ENCODE measurements around the gene LRMDA.

The LRMDA gene

DNA sequence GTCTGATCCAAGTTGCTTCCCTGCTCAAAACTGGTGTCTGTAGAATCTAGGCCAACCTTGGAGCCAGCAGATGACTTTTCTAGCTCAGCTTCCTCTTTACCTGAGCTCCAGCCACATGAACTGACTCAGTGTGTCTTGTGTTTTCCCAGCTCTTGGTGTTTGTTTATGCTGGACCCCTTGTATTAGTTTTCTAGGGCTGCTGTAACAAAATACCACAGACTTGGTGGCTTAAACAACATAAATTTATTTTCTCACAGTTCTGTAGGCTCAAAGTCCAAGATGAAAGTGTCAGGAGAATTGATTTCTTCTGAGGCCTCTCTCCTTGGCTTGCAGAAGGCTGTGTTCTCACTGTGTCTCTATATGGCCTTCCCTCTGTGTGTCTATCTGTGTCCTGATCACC is 45.1 kb downstream of the LRMDA start:
- TF ChIP-seq, protein P1, sequence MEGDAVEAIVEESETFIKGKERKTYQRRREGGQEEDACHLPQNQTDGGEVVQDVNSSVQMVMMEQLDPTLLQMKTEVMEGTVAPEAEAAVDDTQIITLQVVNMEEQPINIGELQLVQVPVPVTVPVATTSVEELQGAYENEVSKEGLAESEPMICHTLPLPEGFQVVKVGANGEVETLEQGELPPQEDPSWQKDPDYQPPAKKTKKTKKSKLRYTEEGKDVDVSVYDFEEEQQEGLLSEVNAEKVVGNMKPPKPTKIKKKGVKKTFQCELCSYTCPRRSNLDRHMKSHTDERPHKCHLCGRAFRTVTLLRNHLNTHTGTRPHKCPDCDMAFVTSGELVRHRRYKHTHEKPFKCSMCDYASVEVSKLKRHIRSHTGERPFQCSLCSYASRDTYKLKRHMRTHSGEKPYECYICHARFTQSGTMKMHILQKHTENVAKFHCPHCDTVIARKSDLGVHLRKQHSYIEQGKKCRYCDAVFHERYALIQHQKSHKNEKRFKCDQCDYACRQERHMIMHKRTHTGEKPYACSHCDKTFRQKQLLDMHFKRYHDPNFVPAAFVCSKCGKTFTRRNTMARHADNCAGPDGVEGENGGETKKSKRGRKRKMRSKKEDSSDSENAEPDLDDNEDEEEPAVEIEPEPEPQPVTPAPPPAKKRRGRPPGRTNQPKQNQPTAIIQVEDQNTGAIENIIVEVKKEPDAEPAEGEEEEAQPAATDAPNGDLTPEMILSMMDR (IDR thresholded peaks at IDR 0.05; ENCODE audit: control extremely low read depth, extremely low read depth, low read depth, missing control alignments), result no peak
- CTCF ChIA-PET, result no interaction called here
- no peak for DNase-seq (ENCODE audit: extremely low spot score)
- POLR2A ChIA-PET, result no interaction called here

DNA sequence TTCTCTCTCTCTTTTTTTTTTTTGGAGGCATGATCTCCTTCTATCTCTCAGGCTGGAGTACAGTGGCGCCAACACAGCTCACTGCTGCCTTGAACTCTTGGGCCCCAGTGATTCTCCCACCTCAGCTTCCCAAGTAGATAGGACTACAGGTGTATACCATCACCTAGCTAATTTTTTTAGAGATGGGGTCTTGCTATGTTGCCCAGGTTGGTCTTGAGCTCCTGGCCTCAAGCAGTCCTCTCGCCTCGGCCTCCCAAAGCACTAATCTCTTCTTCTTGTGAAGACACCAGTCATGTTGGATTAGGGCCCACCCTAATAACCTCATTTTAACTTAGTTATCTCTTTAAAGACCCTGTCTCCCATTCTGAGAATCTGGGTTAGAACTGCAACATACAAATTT is 45.6 kb downstream of the LRMDA start:
- TF ChIP-seq, protein P1 (IDR thresholded peaks at IDR 0.05; ENCODE audit: control extremely low read depth, extremely low read depth, low read depth, missing control alignments), result no peak
- ChIA-PET CTCF (no interaction called here), POLR2A (no interaction called here)
- no peak for DNase-seq (ENCODE audit: extremely low spot score)

DNA sequence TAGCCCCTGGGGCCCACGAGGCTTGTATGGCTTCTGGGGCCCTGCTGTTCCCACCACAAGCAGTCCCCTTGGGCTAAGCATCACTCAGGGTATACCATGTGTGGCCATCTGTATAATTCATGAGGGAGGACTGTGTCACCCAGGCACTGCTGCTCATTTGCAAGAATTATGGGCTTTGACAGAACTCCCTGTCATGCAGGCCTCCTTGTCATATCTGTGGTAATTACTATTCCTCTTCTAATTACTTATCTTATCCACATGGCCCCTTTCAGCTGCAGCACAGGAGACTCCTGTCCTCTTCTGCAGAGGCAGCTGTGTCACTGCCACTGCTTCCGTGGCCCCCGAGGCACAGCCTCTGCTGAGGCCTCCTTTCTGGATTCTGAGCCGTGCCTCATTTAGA is 46.3 kb downstream of the LRMDA start:
- TF ChIP-seq, protein P1 (IDR thresholded peaks at IDR 0.05; ENCODE audit: control extremely low read depth, extremely low read depth, low read depth, missing control alignments), result no peak
- ChIA-PET CTCF (no interaction called here), POLR2A (no interaction called here)
- DNase-seq (ENCODE audit: extremely low spot score), result no peak

DNA sequence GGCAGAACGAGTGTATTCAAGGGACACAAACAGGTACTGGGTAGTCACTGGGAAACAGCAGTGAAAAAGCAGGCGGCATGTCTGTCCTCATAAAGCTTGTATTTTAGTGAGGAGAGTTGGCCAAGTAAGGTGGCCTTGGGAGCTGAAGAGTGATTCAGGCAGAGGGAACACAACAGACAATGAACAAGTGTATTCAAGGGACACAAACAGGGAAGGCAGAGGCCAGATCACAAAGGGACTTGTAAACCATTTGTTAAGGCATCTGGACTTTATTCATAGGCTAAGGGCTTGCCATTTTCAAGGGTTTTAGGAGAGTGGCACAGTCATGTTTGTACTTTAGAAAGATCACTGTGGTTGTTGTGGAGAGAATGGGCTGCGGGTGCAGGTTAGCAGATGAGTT is 49.0 kb downstream of the LRMDA start:
- CTCF ChIA-PET, result no interaction called here
- POLR2A ChIA-PET, result no interaction called here

DNA sequence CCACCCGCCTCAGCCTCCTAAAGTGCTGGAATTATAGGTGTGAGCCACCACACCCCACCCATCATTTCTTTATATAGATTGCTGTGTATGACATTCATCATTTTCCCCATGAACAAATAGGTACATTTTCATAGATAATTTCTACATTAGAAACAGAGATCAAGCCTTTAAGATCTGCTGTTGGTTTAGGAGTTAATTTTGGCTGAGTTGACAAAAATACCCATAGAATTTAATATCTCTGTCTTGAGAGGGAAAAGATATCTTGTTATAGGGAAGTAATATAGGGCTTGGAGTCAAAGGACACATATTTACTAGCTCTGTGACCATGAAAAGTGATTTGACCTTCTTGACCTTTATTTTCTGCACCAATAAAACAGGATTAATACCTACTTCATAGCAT is 51.8 kb downstream of the LRMDA start:
- TF ChIP-seq, protein P1 (IDR thresholded peaks at IDR 0.05; ENCODE audit: control extremely low read depth, extremely low read depth, low read depth, missing control alignments), result no peak
- CTCF ChIA-PET, result no interaction called here
- POLR2A ChIA-PET, result no interaction called here
- DNase-seq (ENCODE audit: extremely low spot score), result no peak

More for the DNA sequence above, 49.0 kb downstream of the LRMDA start:
- TF ChIP-seq, protein P1 (IDR thresholded peaks at IDR 0.05; ENCODE audit: control extremely low read depth, extremely low read depth, low read depth, missing control alignments), result no peak
- DNase-seq (ENCODE audit: extremely low spot score), result no peak

DNA sequence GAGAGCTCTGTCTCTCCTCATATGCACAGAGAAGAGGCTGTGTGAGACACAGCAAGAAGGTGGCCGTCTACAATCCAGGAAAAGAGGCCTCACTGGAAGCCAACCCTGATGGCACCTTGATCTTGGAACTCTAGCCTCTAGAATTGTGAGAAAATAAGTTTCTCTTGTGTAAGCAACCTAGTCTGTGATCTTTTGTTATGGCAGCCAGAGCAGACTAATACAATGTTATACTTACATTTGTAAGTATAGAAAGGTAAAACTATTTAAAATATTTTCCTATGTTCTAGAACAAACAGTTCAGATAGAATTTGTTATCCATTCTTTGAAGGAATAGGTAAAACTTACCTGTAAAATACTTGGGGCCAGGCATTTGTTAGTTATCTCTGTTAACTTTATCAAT is 53.3 kb downstream of the LRMDA start:
- no peak for DNase-seq (ENCODE audit: extremely low spot score)
- ChIA-PET POLR2A (no interaction called here), CTCF (no interaction called here)
- TF ChIP-seq, protein P1 (IDR thresholded peaks at IDR 0.05; ENCODE audit: control extremely low read depth, extremely low read depth, low read depth, missing control alignments), result no peak

DNA sequence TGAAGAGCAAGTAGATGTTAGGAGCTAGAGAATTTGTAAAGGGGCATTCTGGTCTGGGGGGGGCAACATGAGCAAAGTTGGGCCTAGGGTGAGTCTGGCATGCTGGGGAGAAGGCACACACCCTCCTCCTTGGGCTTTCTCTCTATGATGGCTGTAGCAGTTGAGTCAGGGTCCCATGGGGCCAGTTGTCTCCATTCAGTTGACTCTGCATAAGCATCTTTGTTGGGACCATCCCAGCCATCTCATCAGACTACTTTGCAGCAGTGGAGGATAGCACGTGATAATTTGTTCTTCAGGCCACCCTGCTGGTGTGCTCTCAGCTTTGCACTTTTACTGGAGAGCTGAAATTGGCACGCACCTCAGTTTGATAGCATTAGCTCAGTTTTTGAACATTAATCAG is 55.2 kb downstream of the LRMDA start:
- TF ChIP-seq, protein P1 (IDR thresholded peaks at IDR 0.05; ENCODE audit: control extremely low read depth, extremely low read depth, low read depth, missing control alignments), result no peak
- ChIA-PET CTCF (interaction anchor here (1.3 kb wide), 1 partner anchor 10 kb away, joined by 5 read pairs; no protein-coding TSS in a partner anchor), POLR2A (no interaction called here)
- no peak for DNase-seq (ENCODE audit: extremely low spot score)

Measured in GM10248 (cell line).